Testis (tissue), 3 donors: ENCODE data around the gene LMBR1L. TPM values are rescaled to one million over a fixed set of nuclear protein-coding genes. Genes with fewer than 3 reads are reported as not detected.

Source experiments
- DNase-seq: peaks from one replicate; pipeline ENCODE4 v3.0.0-alpha.2; 2019
- H3K27ac ChIP-seq, 2 donors: fragments of 200-600 bp; sonication (generic); one replicate each; pipeline ENCODE4 v1.5.1; 2019
- H3K27me3 ChIP-seq: fragments of 200-600 bp; sonication (generic); one replicate; pipeline ENCODE4 v1.5.1; 2019
- H3K36me3 ChIP-seq: fragments of 200-600 bp; sonication (generic); one replicate; pipeline ENCODE4 v1.5.1; 2017; ENCODE audit warnings: low read depth; ENCODE audit errors: missing control alignments
- H3K4me1 ChIP-seq: fragments of 200-600 bp; sonication (generic); one replicate; pipeline ENCODE4 v1.5.1; 2019
- H3K4me3 ChIP-seq, 2 donors: fragments of 200-600 bp; sonication (generic); one replicate each; pipeline ENCODE4 v1.5.1; 2017 to 2019
- H3K9me3 ChIP-seq: fragments of 200-600 bp; sonication (generic); one replicate; pipeline ENCODE4 v1.5.1; 2017
- POLR2A ChIP-seq: fragments of 450-650 bp; IDR thresholded peaks from one replicate; pipeline ENCODE4 v1.6.1; 2017; ENCODE audit warnings: antibody characterized with exemption, mild to moderate bottlenecking, moderate library complexity
- WGBS, 2 donors: methylation state at CpG; one replicate each; pipeline ENCODE4 v1.1.5; 2018; 5-methylcytosine and 5-hydroxymethylcytosine counted together
- intact Hi-C: fragments of 100-400 bp; cut with DNase I; formaldehyde crosslinking; loops from one replicate; pipeline ENCODE4 v1.15.1; 2023; ENCODE audit warnings: low total_unique reads
- polyA plus RNA-seq: library from polyadenylated mRNA; stranded (reverse); fragments of 350-450 nt; fragmentation: Illumina TruSeq; extraction: RNeasy Lipid Tissue Mini Kit (QIAGEN cat#74804); gene quantifications from one replicate; pipeline ENCODE4 v1.2.3, GENCODE V29; 2014; ENCODE audit warnings: low read depth, low replicate concordance; ENCODE audit not compliant: insufficient read depth
- total RNA-seq, 2 donors: library from RNA; depleted of rRNA; stranded (reverse); fragments of >200 nt; gene quantifications; one replicate each; pipeline ENCODE4 v1.2.3, GENCODE V29; 2016
- TF ChIP-seq, protein P1 (sequence below), 3 experiments: fragments of 450-650 bp in 2 of 3; fragments of 200-600 bp in 1 of 3; sonication (generic) in 1 of 3; IDR thresholded peaks; one replicate each; pipeline ENCODE4 v1.5.1; 2016 to 2019; ENCODE audit warnings: antibody characterized with exemption in 3 of 3, mild to moderate bottlenecking in 2 of 3, moderate library complexity in 1 of 3

The LMBR1L gene
- total and polyA plus RNA-seq, 3 donors from 2014 or later: 178 to 265 (median 223) TPM

DNA sequence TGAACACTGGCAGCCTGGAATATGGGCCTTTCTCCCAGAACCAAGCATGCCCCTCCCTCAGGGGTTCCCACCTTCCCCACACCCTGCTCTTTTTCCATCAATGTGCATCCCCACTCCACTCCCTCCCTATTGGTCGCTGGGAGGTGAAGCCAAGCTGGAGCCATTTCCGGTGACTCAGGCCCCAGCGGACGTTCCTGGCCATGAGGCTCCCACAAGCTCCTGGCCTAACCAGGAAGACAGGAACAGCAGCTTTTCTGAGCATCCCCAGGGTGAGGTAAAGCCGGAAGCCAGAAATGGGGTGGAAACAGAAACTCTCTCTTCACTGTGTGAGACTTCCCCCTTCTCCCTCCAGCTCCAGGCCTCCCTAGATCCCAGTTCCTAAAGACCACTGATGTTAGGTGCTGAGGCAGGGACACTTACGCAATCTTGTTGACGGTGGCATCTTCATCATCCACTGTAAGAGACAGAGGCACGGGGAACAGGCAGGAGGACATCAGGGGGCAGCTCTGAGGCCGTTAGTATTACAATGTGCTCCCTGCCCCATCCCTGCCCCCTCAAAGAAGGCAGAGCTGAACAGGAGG, 5.1 kb downstream of the LMBR1L start:
- H3K27me3 ChIP-seq: no peaks in the 10 kb centered on the region
- TF ChIP-seq POLR2A: no peak
- TF ChIP-seq, protein P1, sequence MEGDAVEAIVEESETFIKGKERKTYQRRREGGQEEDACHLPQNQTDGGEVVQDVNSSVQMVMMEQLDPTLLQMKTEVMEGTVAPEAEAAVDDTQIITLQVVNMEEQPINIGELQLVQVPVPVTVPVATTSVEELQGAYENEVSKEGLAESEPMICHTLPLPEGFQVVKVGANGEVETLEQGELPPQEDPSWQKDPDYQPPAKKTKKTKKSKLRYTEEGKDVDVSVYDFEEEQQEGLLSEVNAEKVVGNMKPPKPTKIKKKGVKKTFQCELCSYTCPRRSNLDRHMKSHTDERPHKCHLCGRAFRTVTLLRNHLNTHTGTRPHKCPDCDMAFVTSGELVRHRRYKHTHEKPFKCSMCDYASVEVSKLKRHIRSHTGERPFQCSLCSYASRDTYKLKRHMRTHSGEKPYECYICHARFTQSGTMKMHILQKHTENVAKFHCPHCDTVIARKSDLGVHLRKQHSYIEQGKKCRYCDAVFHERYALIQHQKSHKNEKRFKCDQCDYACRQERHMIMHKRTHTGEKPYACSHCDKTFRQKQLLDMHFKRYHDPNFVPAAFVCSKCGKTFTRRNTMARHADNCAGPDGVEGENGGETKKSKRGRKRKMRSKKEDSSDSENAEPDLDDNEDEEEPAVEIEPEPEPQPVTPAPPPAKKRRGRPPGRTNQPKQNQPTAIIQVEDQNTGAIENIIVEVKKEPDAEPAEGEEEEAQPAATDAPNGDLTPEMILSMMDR (IDR thresholded peaks at IDR 0.05): no peak
- H3K36me3 ChIP-seq: no peaks in the 10 kb centered on the region
- H3K4me3 ChIP-seq: no peak overlapping the region
- peaks cover 31% of the 10 kb centered on the region for H3K4me1 ChIP-seq
- no peaks in the 10 kb centered on the region for H3K9me3 ChIP-seq
- 73 to 86% methylated on average over 8 to 9 of the region's 9 CpGs for WGBS, 2 donors
- H3K27ac ChIP-seq: no peak overlapping the region
- no peak for DNase-seq
- intact Hi-C loops: no loop called here

DNA sequence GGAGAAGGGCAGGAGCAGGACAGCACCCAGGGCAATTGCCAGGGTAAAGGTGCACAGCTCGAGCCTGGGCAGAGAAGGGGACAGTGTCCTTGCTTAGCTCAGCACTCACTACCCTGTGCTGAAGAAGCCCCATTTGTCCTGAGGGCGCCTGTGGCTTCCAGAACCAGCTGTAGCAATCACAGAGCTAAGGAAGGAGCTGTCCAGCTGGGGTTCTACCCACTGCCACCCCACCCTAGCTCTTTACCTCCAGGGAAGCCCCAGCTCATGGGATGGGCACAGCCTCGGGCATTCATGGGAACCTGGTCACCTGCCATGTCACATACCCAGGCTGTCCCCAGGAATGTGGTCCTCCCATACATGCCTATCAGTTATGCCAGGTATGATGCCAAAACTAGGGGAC, 5.8 kb downstream of the LMBR1L start:
- H3K36me3 ChIP-seq: no peaks in the 10 kb centered on the region

DNA sequence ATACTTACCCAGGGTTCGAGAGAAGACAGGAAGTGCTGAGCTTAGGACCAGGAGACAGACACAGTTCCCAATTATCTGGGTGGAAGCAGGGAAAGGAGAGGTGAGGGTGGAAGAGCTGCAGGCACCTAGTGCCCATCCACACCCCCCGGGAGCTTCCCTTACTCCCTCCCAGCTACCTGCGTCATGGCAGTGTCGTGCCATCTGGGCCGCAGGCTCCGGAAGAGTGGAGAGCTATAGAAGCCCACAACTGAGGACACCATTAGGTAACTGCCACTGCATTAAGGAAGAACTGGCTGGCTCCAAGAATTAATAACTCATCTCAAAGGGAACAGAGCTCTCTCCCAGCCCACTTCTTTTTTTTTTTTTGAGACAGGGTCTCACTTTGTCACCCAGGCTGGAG, 10.3 kb downstream of the LMBR1L start:
- TF ChIP-seq, protein P1 (IDR thresholded peaks at IDR 0.05): no peak
- WGBS, 2 donors: 82 to 86% methylated on average over 6 of the region's 6 CpGs
- intact Hi-C loops: no loop called here
- no peaks in the 10 kb centered on the region for H3K9me3 ChIP-seq
- no peaks in the 10 kb centered on the region for H3K4me1 ChIP-seq
- H3K27me3 ChIP-seq: no peaks in the 10 kb centered on the region
- H3K4me3 ChIP-seq: no peak overlapping the region
- H3K36me3 ChIP-seq: no peaks in the 10 kb centered on the region
- no peak overlapping the region for H3K27ac ChIP-seq
- DNase-seq: no peak

More for the DNA sequence above, 5.8 kb downstream of the LMBR1L start:
- no peak for TF ChIP-seq POLR2A
- TF ChIP-seq, protein P1 (IDR thresholded peaks at IDR 0.05): no peak
- intact Hi-C loops: no loop called here
- no peak overlapping the region for H3K27ac ChIP-seq
- H3K9me3 ChIP-seq: no peaks in the 10 kb centered on the region
- 80 to 100% methylated on average over 1 to 3 of the region's 3 CpGs for WGBS, 2 donors
- H3K4me1 ChIP-seq: peaks cover 31% of the 10 kb centered on the region
- H3K27me3 ChIP-seq: no peaks in the 10 kb centered on the region
- no peak for DNase-seq
- no peak overlapping the region for H3K4me3 ChIP-seq

DNA sequence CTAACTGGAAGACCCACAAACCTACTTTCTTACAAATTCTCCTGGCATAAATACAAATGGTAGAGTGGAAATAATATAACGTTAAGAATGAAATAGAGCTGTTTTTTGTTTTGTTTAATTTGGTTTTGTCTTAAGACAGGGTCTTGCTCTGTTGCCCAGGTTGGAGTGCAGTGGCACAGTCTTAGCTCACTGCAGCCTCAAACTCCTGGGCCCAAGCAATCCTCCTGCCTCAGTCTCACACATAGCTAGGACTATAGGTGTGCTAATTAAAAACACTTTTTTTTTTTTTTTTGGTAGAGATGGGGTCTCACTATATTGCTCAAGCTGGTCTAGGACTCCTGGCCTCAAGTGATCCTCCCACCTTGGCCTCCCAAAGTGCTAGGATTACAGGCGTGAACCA, 11.9 kb downstream of the LMBR1L start:
- H3K9me3 ChIP-seq: no peaks in the 10 kb centered on the region
- H3K27me3 ChIP-seq: no peaks in the 10 kb centered on the region
- no peak for DNase-seq
- no peaks in the 10 kb centered on the region for H3K36me3 ChIP-seq
- TF ChIP-seq, protein P1 (IDR thresholded peaks at IDR 0.05): no peak
- no peak for TF ChIP-seq POLR2A
- 83 to 89% methylated on average over 2 of the region's 2 CpGs for WGBS, 2 donors
- H3K4me3 ChIP-seq: no peak overlapping the region
- intact Hi-C loops: no loop called here
- peaks cover 5% of the 10 kb centered on the region for H3K4me1 ChIP-seq
- H3K27ac ChIP-seq: no peak overlapping the region

DNA sequence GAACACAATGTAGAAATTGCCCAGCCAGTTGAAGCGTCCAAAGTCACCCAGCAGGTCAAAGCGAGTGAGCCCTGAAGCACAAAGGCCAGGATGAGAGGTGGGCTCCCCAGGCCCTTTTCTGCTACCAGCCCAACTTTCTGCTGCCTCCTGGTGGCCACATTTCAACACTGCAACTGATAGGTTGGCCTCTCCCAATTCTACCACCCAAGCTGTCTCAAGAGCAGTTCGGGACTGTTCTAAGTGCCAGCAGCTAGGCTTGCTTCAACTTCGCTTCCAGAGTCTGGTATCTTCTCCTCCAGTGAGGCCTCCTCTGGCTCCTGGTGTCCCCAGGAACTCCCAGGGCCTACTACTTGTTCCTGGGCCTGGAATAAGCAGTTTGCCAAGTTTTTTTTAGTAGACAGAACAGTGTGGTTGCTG, 12.6 kb downstream of the LMBR1L start:
- peaks cover 5% of the 10 kb centered on the region for H3K4me1 ChIP-seq
- no peak overlapping the region for H3K4me3 ChIP-seq
- TF ChIP-seq POLR2A: no peak
- TF ChIP-seq, protein P1 (IDR thresholded peaks at IDR 0.05): peak; percentile 76 to 80 (median 76)
- DNase-seq: peak; percentile 75
- 53 to 56% methylated on average over 4 of the region's 4 CpGs for WGBS, 2 donors
- H3K36me3 ChIP-seq: no peaks in the 10 kb centered on the region
- no peaks in the 10 kb centered on the region for H3K9me3 ChIP-seq
- no peak overlapping the region for H3K27ac ChIP-seq
- no peaks in the 10 kb centered on the region for H3K27me3 ChIP-seq
- intact Hi-C loops: no loop called here
